Right ventricle myocardium superior (tissue), 1 donor: ENCODE measurements around the gene MGAT4D. TPM values are rescaled to one million over a fixed set of nuclear protein-coding genes. Genes with fewer than 3 reads are reported as not detected.
"Not testable (repeated sequence)": the region's sequence is repeated elsewhere in the genome, so short reads cannot be mapped to it uniquely, and the experiment has no call there.

Experiments used
- ATAC-seq: fragments of 200-7000 bp; cut with Tn5 transposase; one replicate; pipeline ENCODE4 v1.9.1; 2020; ENCODE audit warnings: mild to moderate bottlenecking; ENCODE audit not compliant: poor library complexity
- DNase-seq: peaks from one replicate; pipeline ENCODE4 v3.0.0-alpha.2; 2020
- intact Hi-C: fragments of 100-400 bp; cut with DNase I; formaldehyde crosslinking; loops from one replicate; pipeline ENCODE4 v1.11.2; 2022
- total RNA-seq: library from RNA; stranded (reverse); fragmentation: NEBNext Ultra II Directional; extraction: Animal tissue kit (Norgen Biotek cat#: 25700); gene quantifications from one replicate; pipeline ENCODE4 v1.2.1, GENCODE V29; 2021
- donor health status: DM: no; HTN: yes; CAD: no; lungs with severe emphysema.

Gene MGAT4D
- total RNA-seq, 1 donor from 2014 or later, result not detected

GRCh38 chr4:140448830-140449229 is 49.3 kb downstream of the MGAT4D start:
- DNase-seq (no peak), ATAC-seq (no peak)
- intact Hi-C loops, result no loop called here

GRCh38 chr4:140448162-140448561 is 49.9 kb downstream of the MGAT4D start:
- intact Hi-C loops, result no loop called here
- ATAC-seq (no peak), DNase-seq (no peak)

- intact Hi-C loops, DNase-seq, ATAC-seq: not testable (repeated sequence)
Measured at GRCh38 chr4:140444347-140444746, 53.7 kb downstream of the MGAT4D start.

- ATAC-seq, result no peak
- no peak for DNase-seq
- intact Hi-C loops, result no loop called here
Measured at GRCh38 chr4:140439644-140440142, 58.4 kb downstream of the MGAT4D start.

GRCh38 chr4:140427919-140428471 is 70.1 kb downstream of the MGAT4D start:
- ATAC-seq (no peak), DNase-seq (no peak)
- intact Hi-C loops, result loop anchor here (10.0 kb wide), 1 partner anchor 97 kb away; the partner anchor contains the start of gene ELMOD2

GRCh38 chr4:140427106-140427918 is 70.8 kb downstream of the MGAT4D start, which contains the start of gene CLGN:
TSS of gene CLGN (minus strand) at chr4:140427648. CDS start at chr4:140413078, 14,570 bp downstream.
- peak; percentile 86 for DNase-seq
- peak; percentile 97 for ATAC-seq
- intact Hi-C loops, result loop anchor here (10.0 kb wide), 1 partner anchor 97 kb away; the partner anchor contains the start of gene ELMOD2

- intact Hi-C loops, result loop anchor here (10.0 kb wide), 1 partner anchor 98 kb away; the partner anchor contains the start of gene ELMOD2
- DNase-seq (peak; percentile 59), ATAC-seq (peak; percentile 90)
Measured at GRCh38 chr4:140426610-140427105, 71.4 kb downstream of the MGAT4D start.

DNA sequence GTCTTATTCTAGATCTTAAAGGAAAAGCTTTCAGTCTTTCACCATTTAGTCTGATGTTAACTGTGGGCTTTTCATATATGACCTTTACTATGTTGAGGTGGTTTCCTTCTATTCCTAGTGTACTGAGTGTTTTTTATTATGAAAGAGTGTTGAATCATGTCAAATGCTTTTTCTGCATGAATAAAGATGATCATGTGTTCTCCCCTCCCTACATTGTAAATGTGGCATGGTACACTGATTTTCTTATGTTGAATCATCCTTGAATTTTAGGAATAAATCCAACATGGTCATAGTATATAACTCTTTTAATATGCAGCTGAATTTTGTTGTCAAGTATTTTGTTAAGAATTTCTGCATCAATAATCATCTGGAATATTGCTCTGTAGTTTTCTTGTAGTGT is 75.0 kb downstream of the MGAT4D start:
- DNase-seq, result no peak
- intact Hi-C loops, result loop anchor here (10.0 kb wide), 1 partner anchor 102 kb away; the partner anchor contains the start of gene ELMOD2
- no peak for ATAC-seq

DNA sequence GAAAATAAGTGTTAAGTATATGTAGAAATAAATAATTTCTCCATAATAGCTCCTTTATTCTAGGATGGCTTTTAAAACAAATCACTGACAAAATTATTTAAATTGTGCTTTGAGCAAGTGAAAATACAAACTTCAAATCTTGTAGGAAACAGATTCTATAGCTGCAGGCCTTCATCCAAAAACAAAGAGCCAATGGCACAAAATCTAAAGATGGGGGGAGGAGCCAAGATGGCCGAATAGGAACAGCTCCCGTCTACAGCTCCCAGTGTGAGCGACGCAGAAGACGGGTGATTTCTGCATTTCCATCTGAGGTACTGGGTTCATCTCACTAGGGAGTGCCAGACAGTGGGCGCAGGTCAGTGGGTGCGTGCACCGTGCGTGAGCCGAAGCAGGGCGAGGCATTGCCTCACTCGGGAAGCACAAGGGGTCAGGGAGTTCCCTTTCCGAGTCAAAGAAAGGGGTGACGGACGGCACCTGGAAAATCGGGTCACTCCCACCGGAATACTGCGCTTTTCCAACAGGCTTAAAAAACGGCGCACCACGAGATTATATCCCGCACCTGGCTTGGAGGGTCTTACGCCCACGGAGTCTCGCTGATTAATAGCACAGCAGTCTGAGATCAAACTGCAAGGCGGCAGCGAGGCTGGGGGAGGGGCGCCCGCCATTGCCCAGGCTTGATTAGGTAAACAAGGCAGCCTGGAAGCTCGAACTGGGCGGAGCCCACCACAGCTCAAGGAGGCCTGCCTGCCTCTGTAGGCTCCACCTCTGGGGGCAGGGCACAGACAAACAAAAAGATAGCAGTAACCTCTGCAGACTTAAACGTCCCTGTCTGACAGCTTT is 84.7 kb downstream of the MGAT4D start:
- peak; percentile 9 for DNase-seq
- ATAC-seq, intact Hi-C loops: not testable (repeated sequence)

- ATAC-seq (no peak), DNase-seq (no peak)
- intact Hi-C loops, result no loop called here
Measured at GRCh38 chr4:140408974-140409373, 89.1 kb downstream of the MGAT4D start.

GRCh38 chr4:140406292-140406691 is 91.8 kb downstream of the MGAT4D start:
- intact Hi-C loops, result no loop called here
- ATAC-seq, result no peak

DNA sequence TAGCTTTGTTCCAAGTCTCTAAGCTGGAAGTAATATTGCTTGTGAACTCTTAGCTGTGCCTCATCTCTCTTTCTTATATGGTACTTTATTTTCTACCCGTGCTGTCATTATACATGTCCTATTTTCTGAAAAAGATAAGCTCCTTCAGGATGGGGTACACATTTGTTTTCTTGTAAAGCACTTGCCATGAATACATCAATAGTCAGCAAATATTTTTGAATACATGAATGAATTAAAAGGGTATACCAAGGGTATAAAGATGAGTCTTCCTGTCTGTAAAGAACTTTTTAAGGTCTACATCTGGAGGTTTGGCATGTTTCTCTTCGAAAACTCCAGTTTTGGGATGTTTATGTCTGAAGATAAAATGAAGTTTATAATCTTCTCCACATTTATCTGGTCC is 98.0 kb downstream of the MGAT4D start:
- no peak for DNase-seq
- ATAC-seq, result no peak
- intact Hi-C loops, result no loop called here

More at GRCh38 chr4:140406292-140406691, 91.8 kb downstream of the MGAT4D start:
- DNase-seq, result no peak

GRCh38 chr4:140395668-140396067 is 102.4 kb downstream of the MGAT4D start:
- intact Hi-C loops, result no loop called here
- no peak for DNase-seq

More at GRCh38 chr4:140395668-140396067, 102.4 kb downstream of the MGAT4D start:
- no peak for ATAC-seq

Other genes starting within 250 kb of the MGAT4D start
- gene SCOC, start 124.6 kb downstream of the MGAT4D start, total RNA-seq, result 67.9 TPM
- gene CLGN, start 70.6 kb downstream of the MGAT4D start, total RNA-seq, result 77.8 TPM
- gene ELMOD2, start 25.9 kb upstream of the MGAT4D start, total RNA-seq, result 10.5 TPM
- not detected for gene UCP1, start 70.7 kb upstream of the MGAT4D start, total RNA-seq